Fibroblast of skin of right quadriceps (primary cell): Measurements from ENCODE around the gene CDK10.
"Not testable (repeated sequence)": the region's sequence is repeated elsewhere in the genome, so short reads cannot be mapped to it uniquely, and the experiment has no call there.

ENCODE experiments used
- DNase-seq: peaks from one replicate; pipeline ENCODE4 v3.0.0-alpha.2; 2013

Gene CDK10

DNA sequence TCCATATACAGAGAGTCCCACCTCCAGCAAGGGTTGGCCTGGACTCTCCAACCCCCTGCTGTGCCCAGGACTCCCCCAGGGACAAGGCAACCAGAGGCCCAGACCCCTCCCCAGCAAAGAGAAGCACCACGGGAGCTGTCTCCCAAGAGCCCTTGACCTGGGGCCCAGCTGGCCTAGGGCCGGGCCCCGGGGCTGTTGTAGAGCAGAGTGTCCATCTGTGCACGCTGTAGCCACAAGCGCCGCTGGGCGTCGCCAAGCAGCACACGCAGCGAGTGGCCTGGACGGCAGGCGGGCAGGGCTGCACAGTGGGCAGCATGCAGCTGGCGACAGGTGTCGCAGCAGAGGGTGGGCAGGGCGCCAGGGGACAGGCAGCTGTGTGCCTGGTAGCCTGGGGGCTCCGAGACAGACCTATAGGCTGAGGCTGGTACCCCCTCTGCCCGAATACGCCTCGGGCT, 10.7 kb downstream of the CDK10 start:
- DNase-seq: no peak

DNA sequence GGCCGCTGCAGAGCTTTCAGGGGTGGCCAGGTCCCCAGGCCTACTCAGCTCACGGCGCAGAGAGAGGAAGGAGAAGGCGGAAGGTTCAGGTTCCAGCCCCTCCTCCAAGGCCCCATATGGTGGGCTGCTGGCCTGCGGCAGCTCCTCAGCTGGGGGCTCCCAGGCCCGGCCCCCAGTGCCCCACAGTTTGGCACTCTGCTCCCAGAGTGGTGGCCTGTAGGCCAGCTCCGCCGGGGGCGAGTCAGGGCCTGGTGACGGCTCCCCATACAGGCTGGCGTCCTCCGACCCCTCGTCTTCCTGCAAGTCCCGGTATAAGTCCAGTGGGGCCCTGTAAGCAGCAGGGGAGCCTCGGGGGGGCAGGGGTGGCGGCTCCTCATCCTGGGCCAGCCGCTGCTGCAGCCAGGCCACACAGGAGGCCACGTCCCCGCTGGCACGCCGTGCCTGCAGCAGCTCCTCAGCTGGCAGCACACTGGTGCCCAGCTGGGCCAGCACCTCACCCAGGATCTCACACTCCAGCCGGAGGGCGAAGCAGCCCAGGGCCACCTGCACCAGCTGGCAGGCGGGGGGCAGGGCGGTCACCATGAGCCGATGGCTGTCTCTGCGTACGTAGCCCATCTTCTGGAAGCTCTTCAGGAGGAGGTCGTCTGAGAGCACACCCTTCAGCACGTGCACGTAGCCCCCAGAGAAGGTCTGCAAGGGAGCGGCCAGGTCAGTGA, 11.3 kb downstream of the CDK10 start:
- DNase-seq: no peak

DNA sequence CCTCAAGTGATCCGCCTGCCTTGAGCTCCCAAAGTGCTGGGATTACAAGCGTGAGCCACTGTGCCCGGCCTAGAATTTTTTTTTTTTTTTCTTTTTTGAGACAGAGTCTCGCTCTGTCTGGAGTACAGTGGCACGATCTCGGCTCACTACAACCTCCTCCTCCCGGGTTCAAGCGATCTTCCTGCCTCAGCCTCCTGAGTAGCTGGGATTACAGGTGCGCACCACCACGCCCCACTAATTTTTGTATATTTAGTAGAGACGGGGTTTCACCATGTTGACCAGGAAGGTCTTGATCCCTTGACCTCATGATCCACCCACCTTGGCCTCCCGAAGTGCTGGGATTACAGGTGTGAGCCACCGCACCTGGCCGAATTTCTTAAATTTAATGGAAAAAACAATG, 12.2 kb downstream of the CDK10 start:
- DNase-seq: not testable (repeated sequence)

DNA sequence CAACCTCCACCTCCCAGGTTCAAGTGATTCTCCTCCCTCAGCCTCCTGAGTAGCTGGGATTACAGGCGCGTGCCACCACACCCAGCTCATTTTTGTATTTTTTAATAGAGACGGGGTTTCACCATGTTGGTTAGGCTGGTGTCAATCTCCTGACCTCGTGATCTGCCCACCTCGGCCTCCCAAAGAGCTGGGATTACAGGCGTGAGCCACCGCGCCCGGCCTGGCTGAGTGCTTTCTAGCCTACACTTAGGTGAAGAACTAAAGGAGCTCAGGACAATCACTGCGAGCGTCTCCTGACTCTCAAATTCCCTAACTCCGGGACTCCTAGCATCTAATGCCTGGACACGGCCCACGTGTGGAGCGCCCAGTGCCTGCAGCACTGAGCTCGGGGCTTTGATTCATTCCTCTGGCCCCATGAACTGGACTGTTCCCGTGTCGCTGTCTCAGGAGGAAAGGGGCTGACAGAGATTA, 13.2 kb downstream of the CDK10 start:
- not testable (repeated sequence) for DNase-seq

DNA sequence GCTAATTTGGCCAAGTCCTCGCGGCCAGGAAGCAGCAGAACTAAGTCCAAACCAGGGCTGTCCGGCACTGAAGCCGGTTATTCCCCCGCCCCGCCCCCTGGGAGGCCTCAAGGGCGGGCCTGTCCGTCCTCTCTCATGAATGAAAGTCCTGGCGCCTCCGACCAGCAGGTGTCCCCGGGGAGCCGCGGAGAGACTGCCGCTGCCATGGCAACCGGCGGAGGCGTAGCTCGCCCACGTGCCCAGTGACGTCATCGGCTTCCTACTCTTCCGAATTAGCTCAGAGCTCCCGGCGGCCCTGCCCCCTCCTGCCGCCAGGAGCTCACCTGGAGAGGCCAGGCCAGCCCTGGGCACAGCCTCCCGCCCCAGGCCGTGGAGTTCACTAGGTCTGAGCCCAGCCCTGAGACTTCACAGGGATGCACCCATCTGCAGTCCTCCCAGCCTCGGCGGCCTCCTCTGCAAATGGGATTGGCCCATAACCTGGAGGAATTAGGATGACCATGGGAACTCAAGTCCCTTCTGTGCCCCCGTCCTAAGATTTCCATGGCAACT, 13.7 kb downstream of the CDK10 start:
- DNase-seq: peak; percentile 96

DNA sequence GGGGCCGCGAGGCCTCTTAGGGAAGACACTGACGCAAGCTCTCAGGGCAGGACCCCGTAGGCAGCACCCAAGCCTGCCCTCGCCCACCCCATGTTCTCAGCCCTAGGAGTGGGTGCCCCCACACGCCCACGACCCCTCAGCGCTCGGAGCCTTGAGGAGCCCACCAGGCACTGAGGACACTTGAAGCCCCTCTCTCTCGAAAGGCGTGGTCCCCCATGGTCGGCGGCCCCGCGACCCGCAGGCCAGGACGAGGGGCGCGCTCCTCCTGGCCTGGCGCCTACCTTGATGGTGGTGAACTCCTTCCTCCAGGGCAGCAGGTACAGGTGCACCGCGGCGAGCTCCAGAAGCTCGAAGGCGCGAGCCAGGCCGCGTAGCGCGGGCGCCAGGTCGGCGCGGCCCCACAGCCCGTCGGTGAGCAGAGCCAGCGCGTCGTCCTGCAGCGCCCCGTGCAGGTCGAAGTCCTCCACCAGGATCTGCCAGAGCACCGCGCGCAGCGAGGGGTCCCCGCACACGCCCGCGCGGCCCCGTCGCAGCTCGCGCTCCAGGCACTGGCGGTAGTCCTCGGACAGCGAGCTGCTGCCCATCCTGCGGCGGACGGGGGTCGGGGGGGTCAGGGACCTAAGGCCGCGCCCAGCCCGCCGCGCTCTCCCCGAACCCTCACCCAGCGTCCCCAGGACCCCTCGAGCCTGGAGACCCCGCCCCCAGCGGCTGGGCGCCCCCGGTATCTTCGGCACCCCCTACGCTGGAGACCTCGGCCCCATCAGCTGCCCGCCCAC, 14.3 kb downstream of the CDK10 start:
- no peak for DNase-seq

DNA sequence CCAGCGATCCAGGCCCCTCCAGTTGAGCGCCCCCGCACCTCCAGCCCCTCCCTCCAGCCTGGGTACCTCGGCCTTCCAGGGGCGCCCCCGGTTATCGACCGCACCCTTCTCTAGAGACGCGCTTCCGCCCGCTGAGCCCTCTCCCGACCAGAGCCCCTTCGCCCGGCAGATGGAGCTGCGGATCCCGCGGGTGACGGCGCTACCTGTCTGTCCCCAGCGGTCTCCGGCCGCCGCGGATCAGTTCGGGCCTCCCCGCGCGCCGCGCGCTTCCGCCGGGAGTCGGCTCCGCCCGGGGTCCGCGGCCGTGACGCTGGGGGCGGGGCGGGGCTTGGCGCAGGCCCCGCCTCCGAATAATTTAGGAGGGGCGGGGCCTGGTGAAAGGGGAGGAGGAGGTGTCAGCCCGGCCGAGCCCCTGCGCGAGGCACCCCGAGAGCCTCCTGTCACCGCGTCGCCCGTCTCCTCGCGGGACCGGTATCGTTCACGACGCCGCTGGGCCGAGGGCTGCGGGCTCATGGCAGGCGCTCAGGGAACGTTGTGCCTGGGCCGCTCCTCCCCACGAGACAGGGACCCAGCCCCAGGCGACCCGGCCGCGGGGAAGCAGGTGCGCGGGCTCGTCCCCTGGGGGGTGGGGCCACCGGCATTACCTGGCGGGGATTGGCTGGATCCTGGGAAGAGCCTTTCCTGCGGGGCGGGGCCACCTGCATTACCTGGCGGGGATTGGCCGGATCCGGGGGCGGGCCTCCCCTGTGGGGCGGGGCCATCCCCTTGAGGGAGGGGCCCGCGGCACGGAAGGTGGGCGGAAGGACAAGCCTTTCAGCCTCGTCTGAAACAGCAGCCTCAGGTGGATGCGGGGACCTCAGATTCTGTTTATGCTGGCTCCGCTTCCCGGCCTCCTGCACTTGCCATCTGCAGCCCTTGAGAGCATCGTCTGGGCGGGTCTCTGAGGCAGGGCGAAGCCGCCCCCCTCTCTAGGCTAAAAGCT, 15.2 kb downstream of the CDK10 start, which contains the start of gene SPATA2L:
SPATA2L (minus strand) TSS at position 281 of the 982 bp plus-strand sequence. CDS start 473 bp downstream, outside the sequence.
- peak; percentile 73 for DNase-seq

DNA sequence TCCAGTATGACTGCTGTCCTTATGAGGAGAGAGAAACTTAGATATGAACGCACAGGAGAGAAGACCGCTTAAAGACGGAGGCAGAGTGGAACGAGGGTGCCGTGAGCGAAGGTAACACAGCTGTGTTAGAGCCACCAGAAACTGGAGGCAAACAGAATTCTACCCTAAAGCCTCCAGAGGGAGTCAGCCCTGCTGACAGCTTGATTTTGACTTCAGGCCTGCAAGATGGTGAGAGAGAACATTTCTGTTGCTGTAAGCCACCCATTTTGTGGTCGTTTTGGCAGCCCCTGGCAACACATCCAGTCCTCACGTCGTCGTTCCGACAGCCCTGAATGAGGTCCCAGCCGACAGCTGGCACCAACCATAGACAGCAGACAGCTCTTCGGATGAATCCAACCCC, 17.8 kb downstream of the CDK10 start:
- DNase-seq: no peak

DNA sequence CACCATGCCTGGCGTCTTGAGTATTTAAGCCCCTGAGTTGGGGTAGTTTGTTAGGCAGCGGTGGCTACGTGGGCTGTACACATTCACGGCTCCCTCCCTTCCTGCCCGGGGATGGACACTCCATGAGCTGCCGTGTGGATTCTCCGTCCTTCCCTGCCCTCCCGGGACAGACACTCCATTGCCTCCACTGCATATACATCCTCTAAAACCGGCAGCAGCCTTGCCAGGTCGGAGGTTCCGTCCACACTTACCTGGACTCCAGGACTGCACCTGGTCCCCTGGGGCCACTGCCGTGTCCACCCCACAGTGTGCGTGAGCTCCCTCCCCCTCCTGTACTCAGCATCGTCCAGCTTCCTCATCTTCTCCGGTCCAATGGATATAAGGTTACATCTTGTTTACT, 18.5 kb downstream of the CDK10 start:
- DNase-seq: no peak

DNA sequence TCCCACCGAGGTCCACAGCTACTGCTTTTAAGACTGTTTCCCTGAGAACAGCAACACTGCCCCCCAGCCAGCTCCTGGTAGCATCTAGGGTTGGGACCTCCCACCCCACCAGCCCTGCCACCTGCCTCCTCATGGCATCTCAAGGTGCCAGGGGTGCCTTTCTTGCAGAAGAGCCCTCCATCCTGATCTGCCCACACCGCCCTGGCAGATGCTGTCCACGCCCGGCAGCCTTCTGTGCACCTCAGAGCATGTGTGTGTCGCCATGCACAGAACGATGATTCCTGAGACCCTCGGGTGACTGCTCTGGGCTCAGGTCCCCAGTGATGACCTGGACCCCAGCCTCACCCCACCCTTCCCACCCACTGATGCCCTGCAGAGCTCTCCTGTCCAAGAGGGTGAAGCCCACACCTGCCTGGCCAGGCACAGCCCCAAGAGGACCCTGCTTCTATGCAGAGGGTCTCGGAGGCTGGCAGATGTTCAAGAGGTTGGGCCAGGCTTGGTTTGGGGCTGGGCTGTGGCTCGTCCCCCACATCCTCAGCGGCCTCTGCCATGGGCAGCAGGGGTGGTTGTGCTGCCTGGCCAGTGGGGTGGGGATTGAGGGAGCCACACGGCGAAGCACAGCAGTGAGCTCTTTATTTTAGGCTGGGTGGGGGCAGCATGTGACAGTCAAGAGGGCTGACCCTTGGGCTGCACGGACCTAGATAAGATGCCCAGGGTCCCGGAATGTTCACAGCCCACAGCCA, 20.2 kb downstream of the CDK10 start:
- no peak for DNase-seq

DNA sequence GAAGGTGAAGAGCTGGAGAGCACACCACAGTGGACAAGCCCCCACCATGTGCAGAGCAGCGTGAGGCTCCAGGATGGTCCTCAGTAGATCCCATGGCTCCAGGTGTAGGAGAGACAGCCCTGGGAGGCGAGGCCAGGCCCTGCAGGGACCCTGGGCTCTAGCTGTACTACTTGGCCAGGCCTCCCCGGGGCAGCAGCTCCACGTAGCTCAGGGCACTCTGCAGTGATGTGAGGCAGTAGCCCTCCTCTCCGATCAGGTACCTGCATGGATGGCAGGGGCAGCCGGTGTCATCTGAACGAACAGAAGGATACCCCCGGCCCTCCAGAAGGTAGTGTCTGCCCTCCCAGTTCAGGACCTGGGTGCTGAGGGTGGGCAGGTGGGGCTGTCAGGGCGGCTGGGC, 21.2 kb downstream of the CDK10 start:
- no peak for DNase-seq

DNA sequence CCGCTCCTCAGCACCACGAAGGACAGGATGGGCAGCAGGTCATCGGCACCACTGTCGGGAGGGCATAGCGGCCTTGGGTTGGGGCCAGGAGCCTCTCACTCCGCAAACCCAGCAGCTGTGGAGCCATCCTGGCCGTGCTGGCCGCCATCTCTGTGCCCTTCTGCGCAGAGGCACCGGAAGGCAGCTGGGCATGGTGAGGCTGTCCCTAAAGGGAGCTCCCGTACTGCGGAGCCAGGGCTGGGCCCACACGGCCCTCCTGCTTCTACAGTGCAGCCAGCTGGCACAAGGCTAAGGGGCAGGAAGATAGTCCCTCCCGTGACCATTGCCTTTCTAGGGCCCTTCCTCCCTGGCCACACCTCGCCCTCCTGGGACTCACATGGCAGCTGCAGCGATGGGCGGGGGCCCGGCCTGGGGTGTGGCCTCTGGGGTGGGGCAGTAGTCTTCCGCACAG, 22.0 kb downstream of the CDK10 start:
- no peak for DNase-seq

DNA sequence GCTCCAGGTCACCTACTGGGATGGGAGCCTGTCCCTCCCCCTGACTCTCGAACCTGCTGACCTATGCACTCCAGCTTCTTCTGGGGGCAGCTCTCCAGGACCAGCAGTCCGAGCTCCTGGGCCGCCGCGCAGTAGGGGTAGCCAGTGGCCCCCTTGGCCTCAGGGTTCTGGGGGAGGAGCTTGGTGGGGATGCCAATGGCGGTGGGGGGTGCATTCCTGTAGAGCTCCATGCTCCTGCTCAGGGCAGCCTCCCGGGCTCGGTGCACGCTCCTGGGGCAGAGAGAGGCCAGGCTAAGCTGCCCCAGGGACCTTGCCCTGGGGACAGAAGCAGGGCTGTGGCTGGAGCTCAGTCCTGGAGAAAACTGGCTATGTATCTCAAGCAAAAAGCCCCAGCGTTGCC, 22.7 kb downstream of the CDK10 start:
- DNase-seq: no peak

DNA sequence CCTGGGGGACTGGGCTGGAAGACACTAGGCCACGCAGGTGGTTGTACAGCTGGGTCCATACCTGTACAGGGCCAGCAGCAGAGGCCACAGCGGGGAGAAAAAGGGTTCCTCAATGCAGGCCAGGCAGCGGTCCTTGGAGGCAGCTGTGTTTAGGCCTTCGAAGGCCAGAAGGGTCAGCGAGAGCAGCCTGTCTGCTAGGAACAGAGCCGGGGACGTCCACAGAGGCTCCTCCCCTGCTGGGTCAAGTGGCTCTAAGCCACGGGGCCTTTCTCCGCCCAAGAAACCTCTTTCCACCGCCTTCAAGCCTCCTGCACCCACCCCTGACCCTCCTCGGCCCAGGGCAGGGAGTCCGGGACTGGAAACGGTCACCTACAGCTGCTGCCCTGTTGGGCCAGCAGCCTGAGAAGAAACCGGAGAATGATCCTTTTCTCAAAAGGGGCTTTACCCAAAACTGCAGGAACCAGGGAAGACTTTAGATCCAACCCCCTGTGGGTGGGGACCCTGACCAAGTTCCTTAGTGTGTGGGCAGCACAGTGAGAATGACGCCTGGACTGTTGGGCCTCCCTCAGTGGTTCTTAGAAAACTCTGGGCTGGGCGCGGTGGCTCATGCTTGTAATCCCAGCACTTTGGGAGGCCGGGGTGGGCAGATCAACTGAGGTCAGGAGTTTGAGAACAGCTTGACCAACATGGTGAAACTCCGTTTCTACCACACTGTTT, 23.4 kb downstream of the CDK10 start:
- no peak for DNase-seq

DNA sequence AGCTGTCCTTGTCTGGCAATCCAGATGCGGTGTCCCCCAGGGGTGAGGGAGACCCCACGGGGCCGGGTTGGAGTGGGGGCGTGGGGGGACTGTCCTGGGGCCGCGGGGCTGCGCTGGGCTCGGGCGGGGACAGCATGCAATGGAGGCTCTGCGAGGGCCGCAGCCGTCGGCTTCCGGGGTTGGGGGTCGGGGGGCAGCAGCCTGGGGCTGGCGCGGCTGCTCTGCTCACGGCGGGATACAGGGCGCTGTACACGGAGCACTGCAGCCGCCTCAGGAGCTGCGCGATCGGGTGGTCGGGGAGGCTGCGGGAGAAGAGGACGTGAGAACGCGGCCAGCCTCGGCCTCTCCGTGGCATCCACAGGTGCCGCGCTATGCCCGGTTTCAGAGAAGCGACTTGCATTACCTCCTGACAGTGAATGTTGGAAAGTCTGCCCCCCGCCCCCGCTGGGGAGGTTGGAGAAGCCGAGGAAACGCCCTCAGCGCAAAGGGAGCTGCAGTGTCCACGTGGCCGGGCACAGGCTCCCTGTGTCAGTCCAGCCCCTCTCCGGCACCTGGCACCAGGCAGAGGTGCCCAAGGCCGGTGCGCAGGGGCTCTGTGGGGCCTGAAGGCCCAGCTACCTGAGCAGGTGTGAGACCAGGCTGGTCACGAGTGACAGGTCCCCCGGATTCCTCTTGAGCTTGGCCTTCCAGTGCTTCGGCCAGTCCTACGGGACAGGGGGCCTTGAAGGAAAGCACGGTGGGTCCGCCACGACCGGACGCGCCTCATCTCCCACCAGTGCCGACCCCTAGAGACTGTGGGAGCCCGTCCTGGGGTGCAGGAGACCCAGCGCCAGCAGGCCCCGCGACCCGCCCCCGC, 24.4 kb downstream of the CDK10 start:
- no peak for DNase-seq

DNA sequence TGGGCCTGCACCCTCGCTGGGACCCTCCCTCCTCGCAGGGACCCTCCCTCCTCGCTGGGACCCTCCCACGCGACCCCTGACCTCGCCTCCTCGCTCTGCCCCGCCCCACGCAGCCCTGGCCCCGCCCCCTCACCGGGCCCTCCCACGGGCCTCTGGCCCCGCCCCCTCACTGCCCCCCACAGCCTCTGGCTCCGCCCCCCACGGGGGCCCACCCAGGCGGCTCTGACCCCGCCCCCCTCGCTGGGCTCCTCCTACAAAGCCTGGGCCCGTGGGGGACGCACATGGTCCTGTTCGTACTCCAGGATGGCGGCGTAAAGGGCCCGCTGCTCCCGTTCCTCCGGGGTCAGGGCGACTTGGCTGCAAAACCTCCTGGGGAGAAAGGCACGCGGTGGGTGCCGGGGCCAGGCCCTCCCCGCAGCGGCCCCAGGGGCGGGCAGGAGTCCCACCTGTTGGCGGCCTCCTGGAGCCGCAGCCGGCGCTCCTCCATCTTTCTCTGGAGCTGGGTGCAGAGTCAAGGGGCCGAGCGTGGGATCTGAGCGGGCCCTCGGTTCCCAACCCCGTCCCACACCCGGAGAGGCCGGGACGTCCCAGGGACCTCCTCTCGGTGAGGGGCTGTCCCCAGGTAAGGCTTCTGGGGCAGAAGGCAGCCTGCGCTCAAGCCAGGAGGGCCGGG, 25.2 kb downstream of the CDK10 start:
- DNase-seq: peak; percentile 66

DNA sequence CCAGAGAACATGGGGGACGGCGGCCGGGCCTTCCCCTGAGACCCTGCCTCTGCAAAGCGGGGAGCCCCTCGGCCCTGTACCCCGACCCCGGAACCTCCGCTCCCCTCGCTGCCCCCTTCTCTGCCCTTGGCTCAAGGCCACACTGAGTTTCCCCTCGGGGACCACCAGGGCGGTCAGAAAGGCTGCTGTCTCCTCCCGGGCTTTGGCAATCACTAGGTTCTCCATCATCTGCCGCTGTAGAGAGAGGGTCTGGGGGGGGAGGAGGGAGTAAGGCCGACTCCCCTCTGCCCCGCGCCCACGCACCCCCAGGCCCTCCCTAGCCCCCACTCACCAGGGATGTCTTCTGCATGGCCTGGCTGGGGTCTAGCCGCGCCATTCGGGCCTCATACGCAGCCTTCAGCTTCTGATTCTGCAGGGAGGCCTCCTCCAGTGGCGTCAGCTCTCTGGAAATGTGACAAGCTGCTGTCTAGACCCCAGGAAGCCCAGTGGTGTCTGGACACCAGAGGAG, 25.8 kb downstream of the CDK10 start:
- peak; percentile 25 for DNase-seq

DNA sequence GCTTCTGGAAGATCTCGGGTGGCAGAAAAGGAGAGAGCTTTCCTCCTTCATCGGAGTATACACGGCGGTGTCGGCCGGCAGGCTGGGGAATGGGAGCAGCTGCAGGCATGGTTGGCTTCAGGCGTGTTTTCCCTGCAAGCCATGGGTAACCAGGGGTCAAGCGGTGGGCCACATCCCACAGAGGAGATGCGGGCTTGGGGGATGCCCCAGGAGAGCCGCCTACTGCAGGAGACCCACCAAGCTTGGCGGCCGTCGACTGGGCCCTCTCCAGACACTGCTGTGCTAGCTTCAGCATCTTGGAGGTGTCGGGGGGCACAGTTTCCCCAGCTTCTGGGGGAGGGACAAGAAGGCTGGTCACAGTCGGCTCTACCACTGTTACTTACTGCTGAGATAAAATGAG, 30.0 kb downstream of the CDK10 start:
- DNase-seq: no peak
